ENCODE measurements around the gene TLE5.

GRCh38 chr19:3060857-3061181 lies 1.5 kb downstream of the TLE5 start:
- TF ChIP-seq RARB (CRISPR knock-in tag; IDR thresholded peaks at IDR 0.05) (no peak), PATZ1 (CRISPR knock-in tag; IDR thresholded peaks at IDR 0.05; ENCODE audit: borderline replicate concordance) (no peak), SNAI2 (CRISPR knock-in tag; IDR thresholded peaks at IDR 0.05) (no peak), OSR1 (CRISPR knock-in tag; IDR thresholded peaks at IDR 0.05) (no peak), ARNTL (CRISPR knock-in tag; IDR thresholded peaks at IDR 0.05; ENCODE audit: borderline replicate concordance, low read depth) (no peak), CSDC2 (CRISPR knock-in tag; IDR thresholded peaks at IDR 0.05) (no peak), TSHZ2 (CRISPR knock-in tag; IDR thresholded peaks at IDR 0.05) (no peak)
- TF ChIP-seq, protein P1, sequence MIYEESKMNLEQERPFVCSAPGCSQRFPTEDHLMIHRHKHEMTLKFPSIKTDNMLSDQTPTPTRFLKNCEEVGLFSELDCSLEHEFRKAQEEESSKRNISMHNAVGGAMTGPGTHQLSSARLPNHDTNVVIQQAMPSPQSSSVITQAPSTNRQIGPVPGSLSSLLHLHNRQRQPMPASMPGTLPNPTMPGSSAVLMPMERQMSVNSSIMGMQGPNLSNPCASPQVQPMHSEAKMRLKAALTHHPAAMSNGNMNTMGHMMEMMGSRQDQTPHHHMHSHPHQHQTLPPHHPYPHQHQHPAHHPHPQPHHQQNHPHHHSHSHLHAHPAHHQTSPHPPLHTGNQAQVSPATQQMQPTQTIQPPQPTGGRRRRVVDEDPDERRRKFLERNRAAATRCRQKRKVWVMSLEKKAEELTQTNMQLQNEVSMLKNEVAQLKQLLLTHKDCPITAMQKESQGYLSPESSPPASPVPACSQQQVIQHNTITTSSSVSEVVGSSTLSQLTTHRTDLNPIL (CRISPR knock-in tag; IDR thresholded peaks at IDR 0.05; ENCODE audit: low read depth) = no peak

All from SK-N-SH treated with all-trans-retinoic acid at 6 μM for 48 hours (cell line).